DMS 273 (cell line): Measurements from ENCODE around the gene CUL3.
"Not testable (repeated sequence)": the region's sequence is repeated elsewhere in the genome, so short reads cannot be mapped to it uniquely, and the experiment has no call there.

Source experiments
- DNase-seq: peaks from one replicate; lab custom pipeline; 2025; ENCODE audit not compliant: unreplicated experiment; lab: John Stamatoyannopoulos, UW

CUL3 gene

GRCh38 chr2:224545884-224546644 is 39.1 kb downstream of the CUL3 start:
- no peak for DNase-seq

GRCh38 chr2:224543939-224544338 is 41.2 kb downstream of the CUL3 start:
- no peak for DNase-seq

- no peak for DNase-seq
These were observed 46.5 kb downstream of the CUL3 start for GRCh38 chr2:224538561-224539138.

DNA sequence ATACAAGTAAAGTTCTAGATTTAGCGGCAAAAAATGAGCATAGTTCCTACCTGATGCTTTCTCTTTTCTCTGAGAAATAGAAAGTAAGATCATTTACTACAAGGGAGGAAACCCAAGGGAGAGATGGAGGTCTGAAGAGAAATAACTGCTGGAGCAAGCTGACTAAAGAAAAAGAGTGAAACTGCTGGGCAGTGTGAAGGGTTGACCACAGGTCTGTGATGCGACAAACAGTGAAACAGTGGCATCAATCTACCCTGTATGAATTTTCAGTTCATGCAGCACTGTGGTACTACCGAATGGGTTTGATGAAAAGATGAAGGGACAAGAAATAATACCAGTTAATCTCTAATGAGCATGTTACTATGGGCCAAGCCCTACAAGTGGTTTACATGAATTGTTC is 52.2 kb downstream of the CUL3 start:
- no peak for DNase-seq

GRCh38 chr2:224532441-224532840 is 52.7 kb downstream of the CUL3 start:
- no peak for DNase-seq

DNA sequence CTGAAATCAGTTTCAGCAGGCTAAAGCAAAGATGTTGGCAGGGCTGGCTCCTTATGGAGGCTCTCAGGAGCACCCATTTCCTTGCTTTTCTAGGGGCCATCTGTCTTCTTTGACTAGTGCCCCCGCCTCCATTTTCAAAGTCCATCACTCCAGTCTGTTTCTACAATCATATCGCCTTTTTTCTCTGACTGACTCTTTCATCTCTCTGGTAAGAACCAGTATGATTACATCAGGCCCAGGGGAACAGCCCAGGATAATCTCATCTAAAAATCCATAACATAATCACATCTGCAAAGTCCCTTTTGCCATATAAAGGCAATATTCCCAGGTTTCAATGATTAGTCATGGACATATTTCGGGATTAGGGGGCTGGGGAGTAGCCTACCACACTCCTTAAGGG is 57.0 kb downstream of the CUL3 start:
- no peak for DNase-seq

DNA sequence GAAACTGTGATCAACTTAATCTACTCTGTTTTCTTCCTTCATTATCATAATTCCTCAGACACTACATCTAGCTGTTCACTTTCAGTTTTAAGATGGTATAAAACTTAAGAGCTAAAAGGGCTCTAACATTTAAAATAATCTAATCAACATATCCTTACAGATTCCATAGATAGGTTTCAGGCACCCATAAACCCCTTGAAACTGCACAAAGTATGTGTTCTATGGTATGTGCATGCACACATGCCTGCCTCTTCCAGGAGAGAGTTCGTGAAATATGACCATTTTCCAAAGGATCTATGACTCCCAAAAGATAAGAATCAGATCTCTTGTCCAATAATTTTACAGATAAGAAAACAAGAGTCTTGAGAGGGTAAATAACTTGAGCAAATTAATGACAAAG is 59.4 kb downstream of the CUL3 start:
- no peak for DNase-seq

- DNase-seq: no peak
These were observed 60.5 kb downstream of the CUL3 start for GRCh38 chr2:224524657-224525056.

- no peak for DNase-seq
These were observed 61.3 kb downstream of the CUL3 start for GRCh38 chr2:224523626-224524577.

DNA sequence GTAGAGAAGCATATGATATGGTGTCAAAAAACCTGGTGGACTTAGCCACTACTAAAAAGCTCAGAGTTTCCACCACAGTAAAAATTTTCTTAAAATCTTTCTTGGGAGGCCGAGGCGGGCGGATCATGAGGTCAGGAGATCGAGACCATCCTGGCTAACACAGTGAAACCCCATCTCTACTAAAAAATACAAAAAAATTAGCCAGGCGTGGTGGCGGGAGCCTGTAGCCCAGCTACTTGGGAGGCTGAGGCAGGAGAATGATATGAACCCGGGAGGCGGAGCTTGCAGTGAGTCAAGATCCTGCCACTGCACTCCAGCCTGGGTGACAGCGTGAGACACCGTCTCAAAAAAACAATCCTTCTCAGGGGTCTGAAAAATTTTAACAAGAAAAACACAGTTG is 62.7 kb downstream of the CUL3 start:
- DNase-seq: not testable (repeated sequence)

DNA sequence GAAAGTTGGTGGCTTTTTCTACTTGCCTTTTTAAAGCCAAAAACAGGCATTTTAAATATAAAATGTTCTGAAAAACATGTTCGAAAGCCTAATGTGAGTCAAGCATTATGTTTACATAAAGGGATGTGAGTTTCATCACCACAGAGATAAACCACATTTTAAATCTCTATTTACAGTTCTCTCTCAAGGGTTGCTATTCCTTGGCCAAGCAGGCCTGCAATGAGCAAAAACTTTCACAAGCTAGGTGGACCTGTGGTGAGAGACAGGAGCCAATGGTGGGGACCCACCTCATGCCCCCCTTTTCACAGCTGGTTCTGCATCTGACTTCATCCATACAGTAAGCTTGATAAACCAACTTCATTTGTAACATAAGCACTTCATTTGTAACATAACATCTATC is 65.1 kb downstream of the CUL3 start:
- no peak for DNase-seq

GRCh38 chr2:224518806-224519580 is 66.2 kb downstream of the CUL3 start:
- no peak for DNase-seq

DNA sequence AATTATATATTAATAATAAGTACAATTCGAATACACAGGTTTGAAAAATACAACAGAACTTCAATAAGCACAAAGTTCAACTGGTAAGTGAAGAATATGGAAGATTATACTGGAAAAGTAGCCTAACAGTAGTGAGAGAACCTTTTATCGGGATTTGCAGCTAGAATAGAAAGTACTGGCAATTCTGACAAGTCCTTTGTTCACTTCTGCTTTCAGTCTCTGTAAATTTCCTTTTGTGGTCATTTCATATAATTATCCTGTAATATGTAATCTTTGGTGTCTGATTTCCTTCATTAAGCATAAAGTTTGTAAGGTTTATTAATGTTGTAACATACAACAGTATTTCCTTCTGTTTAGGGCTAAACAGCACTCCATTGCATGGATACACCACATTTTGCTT is 67.2 kb downstream of the CUL3 start:
- DNase-seq: no peak

DNA sequence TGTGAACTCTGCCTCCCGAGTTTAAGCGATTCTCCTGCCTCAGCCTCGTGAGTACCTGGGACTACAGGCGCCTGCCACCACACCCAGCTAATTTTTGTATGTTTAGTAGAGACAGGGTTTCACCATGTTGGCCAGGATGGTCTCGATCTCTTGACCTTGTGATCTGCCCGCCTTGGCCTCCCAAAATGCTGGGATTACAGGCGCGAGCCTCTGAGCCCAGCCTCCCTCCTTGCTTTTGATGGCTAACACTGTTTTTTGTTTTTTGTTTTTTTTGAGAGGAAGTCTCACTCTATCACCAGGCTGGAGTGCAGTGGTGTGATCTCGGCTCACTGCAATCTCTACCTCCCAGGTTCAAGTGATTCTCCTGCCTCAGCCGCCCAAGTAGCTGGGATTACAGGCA is 68.8 kb downstream of the CUL3 start:
- DNase-seq: not testable (repeated sequence)

DNA sequence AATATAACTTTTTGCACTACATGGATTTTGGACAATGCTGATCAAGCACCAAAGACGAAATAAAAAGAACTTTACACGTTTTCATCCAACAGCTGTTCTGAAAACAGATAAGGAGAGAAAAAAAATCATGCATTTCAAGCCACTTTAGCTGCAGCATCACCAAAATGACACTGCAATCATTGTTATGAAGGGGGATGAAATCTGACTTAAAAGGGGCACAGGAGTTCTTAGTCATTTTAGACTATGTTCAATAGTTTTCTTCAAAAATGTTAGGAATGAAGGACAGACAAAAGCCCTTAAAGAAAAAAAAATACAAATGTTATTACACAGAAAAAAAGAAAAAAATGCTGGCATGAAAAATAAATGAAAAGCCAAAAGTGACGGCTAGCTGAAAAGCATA is 71.2 kb downstream of the CUL3 start:
- no peak for DNase-seq

- no peak for DNase-seq
These were observed 77.4 kb downstream of the CUL3 start for GRCh38 chr2:224507789-224508188.

DNA sequence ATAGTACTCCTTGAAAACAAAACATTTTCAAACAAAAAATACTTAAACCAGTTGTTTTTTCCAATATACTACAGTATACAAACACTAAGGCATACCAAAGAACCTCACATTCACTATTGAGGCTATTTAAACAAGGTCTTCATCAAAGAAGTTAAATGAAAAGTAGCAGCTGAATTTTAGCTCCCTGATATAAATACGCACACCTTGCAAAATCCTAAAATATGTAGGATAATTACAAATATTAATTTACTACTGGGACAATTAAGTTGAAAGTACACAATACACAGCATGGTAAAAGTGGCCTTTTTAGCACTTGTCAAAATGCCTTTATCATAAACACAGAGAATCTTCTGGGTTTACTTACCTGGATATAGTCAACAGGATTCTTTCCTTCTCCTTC is 78.7 kb downstream of the CUL3 start:
- no peak for DNase-seq

GRCh38 chr2:224498991-224499390 is 86.2 kb downstream of the CUL3 start:
- DNase-seq: no peak

DNA sequence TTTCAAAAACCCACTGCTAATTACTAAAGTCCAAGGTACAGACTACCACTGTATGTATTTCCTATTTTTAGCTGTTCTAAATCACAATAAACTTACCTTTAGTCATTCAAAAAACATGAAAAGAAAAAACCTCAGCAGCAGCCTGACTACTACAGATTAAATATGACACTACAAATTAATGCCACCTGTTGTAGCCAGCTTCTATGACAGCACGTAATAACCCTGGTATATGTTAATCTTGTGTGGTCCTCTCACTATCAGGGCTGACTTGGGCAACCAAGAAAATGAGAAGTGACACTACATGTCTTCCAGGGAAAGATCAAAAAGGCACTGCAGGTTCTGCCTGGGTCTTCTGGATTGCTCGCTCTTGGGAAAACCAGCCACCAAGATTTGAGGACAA is 92.6 kb downstream of the CUL3 start:
- no peak for DNase-seq

DNA sequence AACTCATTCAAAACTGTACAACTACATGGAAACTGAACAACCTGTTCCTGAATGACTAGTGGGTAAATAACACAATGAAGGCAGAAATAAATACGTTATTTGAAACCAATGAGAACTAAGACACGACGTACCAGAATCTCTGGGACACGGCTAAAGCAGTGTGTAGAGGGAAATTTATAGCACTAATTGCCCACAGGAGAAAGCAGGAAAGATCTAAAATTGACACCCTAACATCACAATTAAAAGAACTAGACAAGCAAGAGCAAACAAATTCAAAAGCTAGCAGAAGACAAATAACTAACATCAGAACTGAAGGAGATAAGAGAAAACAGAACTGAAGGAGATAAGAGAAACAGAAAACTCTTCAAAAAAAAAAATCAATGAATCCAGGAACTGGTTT is 97.2 kb downstream of the CUL3 start:
- DNase-seq: not testable (repeated sequence)
